ENCODE results near the gene SLC39A11. TPM values are rescaled to one million over a fixed set of nuclear protein-coding genes. Genes with fewer than 3 reads are reported as not detected.
"Not testable (repeated sequence)": the region's sequence is repeated elsewhere in the genome, so short reads cannot be mapped to it uniquely, and the experiment has no call there.

The SLC39A11 gene
- total RNA-seq, 1 donor from 2014 or later = 26.9 TPM

DNA sequence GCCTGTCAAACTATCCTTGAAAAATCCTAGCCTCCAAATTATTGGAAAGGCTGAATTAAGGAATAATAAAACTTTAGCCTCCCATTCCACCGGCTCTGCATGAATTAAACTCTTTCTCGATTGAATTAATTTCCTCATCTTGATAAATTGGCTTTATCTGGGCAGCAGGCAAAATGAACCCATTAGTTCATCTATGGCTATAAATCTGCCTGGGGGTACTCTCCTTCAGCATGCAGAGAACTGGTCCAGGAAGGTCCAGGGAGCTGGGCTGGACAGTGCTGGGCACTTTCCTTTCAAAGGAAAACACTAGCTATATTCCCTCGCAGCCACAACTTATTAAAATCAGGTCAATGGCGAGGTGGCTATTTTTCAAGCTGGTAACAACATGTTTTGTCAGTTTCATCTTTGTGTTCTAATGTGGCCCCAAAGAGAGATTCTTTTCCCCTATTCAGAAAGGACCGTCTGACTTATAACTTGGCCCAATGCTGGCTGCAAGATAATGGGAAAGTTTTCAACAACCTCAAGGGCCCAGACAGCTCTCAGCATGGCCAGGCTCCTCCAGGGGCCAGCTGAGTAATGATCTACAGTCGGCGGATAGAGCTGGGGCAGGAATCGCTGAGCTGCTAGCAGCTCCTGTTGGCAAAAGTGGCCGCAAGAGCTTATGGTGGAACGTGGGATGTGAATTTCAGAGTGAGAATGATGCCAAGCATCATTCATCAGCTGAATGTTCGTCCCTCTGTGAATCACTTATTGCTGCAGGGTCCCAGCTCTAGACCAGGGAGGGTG, 326.9 kb downstream of the SLC39A11 start:
- intact Hi-C loops (cut with micrococcal nuclease) = no loop called here

DNA sequence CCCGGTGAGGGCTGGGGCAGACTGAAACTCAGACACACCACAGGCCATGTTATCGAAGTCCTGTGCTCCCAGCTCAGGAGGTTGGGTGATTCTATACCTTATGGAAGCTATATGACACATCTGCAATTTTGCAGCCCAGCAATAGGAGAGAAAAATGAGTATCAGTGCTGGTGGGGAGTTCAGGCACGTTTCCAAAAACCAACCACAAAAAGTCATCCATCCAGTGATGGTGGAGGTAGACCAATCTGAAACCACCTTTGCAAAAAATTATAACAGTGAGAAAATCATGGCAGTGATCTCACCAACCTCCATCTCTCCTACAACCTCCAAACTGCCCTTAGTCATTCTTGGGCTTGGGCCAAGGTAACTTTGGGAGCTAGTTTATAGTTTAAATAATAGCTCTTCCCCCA, 327.9 kb downstream of the SLC39A11 start:
- intact Hi-C loops (cut with micrococcal nuclease) = no loop called here

DNA sequence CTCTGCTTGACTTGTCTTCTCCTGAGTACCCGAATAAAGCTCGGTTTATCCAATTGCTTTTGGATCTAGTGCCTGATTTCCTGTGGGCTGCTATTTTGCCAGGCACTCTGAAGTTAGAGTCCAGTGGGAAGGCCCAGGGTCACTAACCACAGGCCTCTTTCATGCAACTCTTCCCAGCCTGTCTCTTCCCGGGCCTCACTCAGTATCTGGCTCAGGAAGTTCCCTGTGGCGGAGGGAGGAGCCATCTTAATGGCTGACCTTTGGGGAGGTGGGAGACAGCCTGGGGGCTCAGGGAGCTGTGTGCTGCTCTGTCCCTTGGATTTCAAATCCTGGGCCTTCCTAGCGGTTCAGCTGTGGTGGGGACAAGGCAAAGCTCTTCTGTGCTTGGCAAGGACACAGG, 328.5 kb downstream of the SLC39A11 start:
- intact Hi-C loops (cut with micrococcal nuclease) = no loop called here

DNA sequence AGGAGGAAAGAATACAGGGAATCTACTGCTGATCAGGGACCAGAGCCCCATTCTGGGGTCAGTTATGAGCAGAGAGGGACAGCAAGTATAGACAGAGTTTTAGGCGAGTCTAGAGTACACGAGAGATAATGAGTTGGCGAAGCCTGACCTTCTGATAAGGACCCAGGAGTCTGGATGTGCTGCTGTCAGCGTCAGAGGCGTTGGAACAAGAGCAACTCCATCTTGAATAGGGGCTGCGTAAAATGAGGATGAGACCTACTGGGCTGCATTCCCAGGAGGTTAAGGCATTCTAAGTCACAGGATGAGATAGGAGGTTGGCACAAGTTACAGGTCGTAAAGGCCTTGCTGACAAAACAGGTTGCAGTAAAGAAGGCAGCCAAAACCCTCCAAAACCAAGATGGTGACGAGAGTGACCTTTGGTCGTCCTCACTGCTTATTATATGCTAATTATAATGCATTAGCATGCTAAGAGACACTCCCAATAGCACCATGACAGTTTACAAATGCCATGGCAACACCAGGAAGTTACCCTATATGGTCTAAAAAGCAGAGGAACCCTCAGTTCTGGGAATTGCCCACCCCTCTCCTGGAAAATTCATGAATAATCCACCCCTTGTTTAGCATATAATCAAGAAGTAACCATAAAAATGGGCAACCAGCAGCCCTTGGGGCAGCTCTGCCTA, 330.5 kb downstream of the SLC39A11 start:
- intact Hi-C loops (cut with micrococcal nuclease) = not testable (repeated sequence)

DNA sequence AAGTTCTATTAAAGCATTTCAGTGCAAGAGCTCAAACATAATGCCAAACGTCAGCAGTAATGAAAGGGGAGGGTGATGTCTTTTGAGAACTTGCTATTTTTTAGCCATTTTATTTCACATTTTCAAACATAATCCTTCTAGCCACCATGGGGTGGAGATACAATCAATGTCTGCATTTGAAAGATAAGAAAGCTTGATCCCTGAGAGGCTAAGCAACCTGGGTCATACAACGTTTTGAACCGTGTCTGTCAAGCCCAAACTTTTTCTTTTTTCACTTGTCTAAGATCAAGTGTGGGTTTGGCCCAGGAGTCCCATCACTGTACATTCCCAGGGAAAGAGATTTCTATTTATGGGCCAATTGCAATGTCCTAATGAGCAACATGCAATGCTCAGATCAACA, 331.1 kb downstream of the SLC39A11 start:
- intact Hi-C loops (cut with micrococcal nuclease) = no loop called here

DNA sequence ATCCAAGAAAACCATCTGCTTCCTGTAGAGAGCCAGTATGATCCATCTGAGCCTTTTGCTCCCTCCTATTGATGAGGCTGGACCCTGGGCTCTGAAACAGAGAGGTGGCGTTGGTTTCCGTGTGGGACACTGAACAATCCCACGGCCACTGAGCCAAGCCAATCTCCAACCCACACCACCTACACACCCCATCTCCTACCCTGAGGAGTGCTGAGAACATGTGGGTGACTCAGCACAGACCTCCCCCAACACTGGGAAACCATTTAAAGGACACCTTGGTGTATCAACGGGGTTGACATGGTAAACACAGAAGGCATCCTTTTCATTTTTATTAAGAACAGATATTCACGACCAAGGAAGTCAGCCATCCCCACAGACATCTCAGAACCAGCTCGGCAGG, 332.1 kb downstream of the SLC39A11 start:
- intact Hi-C loops (cut with micrococcal nuclease) = no loop called here

DNA sequence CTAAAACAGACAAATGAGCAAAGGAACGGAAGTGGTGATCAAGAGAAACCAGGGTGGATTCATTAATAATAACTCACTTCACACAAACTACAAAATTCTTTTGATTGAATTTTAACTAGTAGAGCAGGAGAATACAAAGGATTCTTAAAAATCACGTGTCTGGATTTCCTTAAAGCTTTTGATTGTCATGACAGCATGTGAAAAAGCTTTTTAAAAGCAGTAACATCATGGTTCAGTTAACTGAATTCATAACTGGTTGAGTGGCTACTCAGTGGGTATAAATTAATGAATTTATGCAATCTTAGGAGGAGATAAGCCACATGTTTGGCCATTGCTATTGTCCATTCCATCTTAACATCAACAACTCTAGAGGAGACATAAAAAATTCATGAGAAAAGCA, 333.2 kb downstream of the SLC39A11 start:
- intact Hi-C loops (cut with micrococcal nuclease) = no loop called here

DNA sequence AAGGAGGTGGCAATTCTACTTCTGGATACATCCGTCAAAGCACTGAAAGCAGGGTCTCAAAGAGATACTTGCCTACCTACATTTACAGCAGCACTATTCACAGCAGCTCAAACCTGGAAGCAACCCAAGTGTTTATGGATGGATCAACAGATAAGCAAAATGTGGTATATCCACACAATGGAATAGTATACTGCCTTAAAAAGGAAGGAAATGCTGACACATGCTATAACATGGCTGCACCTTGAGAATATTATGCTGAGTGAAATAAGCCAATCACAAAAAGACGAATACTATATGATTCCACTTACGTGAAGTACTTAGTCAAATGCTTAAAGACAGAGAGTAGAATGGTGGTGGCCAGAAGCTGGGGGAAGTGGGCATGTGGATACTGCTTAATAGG, 336.2 kb downstream of the SLC39A11 start:
- intact Hi-C loops (cut with micrococcal nuclease) = no loop called here

DNA sequence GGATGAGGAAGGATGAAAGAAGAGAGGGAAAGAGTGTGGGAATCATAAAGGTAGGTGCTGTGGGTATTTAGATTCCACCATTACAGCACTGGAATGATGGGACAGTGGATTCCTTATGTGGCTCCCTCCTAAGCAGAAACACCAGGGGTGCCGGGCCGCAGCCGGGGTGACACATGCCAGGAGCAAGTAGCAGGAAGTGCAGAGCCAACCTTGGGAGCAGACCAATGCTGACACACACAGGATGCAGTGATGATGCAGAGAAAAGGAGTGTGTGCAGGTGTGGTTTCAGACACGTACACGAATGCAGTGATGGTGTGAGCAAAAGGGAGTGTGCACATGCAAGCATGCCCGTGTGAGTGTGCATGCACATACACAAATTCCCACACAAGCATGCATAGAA, 338.0 kb downstream of the SLC39A11 start:
- intact Hi-C loops (cut with micrococcal nuclease) = no loop called here

DNA sequence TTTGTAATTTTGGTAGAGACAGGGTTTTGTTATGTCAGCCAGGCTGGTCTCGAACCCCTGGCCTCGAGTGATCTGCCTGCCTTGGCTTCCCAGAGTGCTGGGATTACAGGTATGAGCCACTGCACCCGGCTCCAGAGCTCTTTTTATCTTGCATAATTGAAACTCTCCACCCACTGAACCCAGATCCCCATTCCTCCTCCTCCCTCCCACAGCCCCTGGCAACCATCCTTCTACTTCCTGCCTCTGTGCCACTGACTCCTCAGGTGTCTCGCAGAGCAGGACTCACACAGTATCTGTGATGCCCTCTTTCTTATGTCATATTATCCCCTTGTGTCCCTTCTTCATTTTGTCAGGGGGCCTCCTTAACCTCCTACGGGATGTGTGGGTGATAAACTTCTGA, 340.7 kb downstream of the SLC39A11 start:
- intact Hi-C loops (cut with micrococcal nuclease) = no loop called here

DNA sequence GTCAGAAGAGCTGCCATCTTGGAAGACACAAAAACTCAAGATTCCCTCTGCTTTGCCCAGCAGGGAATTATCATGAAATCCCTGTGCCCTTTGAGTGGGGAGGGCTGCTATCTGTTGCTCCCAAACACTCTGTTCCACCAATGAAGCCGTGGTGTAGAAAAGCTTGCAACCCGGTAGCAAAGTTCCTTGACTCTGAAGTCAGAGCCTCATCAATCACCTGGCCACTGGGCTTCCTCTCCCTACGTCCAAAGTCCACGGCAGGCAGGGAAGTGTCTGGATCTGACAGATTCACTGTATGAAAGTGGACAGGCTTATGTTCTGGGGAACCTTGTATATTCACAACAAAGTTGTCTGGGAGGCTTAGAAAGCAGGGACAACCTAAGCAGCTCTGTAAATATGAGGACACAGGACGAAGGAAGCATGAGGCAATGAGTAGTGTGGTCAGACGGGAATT, 343.3 kb downstream of the SLC39A11 start:
- intact Hi-C loops (cut with micrococcal nuclease) = no loop called here

DNA sequence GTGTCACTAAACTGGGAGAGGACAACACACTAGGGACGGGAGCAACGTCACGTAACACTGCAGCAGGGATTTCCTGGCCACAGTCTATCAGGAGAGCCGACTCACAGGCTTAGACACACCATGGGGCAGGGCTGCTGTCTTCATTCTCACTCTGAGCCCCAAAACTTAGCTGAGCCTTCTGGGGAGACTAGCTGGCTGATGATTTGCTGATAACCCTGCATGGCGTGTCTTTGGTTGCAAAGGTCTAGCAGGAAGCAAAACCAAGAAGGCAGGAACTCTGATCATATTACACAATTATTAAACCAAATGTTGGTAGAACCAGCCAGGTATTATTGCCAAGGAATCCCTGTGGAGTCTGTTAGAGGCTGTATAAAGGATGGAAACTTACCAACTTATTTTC, 345.0 kb downstream of the SLC39A11 start:
- intact Hi-C loops (cut with micrococcal nuclease) = no loop called here

DNA sequence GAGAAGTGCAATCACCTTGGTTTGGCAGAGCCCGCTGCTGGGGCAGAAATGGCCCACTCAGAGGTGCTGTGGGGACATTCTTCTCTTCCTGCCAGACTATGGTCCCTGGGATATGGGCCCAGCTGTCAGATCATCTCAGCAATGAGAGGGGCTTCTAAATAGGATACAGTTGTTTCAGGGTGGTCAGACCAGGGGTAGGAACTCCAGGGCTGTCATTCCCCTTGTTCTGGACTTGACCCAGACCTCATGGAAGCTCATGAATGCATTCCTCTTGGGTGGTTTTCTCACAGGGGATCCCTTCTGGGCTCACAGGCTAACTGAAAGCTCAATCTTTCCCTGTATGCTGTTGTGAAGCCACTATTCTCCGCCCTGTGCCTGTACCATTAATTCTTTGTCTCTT, 347.2 kb downstream of the SLC39A11 start:
- intact Hi-C loops (cut with micrococcal nuclease) = no loop called here

DNA sequence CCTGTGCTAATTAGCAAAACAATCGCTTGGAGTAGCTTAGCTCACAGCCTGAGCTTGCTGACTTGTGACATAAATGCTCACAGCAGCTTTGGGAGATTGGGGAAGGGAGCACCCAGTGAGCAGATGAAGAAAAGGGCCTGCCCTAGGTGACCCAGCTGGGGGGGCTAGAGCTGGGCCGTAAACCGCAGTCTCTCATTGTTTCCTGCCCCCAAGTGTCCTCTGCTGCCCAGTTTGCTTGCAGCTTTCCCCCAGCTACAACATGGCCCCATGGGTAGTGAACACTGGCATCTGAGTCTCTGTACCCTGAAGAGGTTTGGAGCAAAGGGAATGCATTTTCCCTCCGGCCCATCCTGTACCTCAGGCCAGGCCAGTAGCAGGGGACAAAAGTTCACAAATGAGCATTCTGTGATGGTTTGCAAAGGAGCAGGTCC, 349.4 kb downstream of the SLC39A11 start:
- intact Hi-C loops (cut with micrococcal nuclease) = no loop called here

DNA sequence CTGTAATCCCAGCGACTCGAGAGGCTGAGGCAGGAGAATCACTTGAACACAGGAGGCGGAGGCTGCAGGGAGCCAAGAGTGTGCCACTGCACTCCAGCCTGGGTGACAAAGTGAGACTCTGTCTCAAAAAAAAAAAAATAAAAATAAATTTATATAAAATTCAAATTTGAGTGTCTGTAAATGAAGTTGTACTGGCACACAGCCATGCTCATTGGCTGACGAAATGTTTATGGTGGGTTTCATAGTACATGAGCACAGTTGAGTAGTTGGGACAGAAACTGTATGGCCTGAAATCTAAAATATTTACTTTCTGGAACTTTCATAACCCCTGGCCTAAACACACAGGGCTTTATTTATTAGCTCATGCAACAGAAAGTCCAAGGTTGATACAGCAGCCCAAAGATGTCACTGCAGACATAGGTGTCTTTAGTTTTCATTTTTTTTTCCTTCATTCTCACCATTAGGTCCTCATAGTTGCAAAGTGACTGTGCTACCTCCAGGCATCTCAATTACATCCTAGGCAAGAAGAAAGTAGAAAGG, 355.3 kb downstream of the SLC39A11 start:
- intact Hi-C loops (cut with micrococcal nuclease) = no loop called here

DNA sequence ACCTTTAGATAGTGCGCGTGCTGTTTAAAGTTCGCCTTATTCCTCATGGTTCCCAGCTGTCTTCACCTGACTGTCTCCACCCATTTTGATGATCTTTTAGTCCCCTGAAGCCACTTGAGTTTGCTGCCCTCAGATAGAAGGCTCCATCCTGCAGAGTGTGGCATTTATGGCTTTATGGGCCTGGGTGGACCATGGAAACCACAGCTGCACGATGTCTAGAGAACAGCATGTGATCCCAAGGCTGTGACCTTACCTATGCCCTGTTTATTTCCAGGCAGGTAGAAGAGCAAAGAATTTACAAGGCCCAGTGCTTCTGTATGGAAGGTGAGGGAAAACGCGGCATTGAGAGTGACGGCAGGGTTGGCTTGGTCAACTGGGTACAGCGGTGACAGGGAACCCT, 356.9 kb downstream of the SLC39A11 start:
- intact Hi-C loops (cut with micrococcal nuclease) = no loop called here

DNA sequence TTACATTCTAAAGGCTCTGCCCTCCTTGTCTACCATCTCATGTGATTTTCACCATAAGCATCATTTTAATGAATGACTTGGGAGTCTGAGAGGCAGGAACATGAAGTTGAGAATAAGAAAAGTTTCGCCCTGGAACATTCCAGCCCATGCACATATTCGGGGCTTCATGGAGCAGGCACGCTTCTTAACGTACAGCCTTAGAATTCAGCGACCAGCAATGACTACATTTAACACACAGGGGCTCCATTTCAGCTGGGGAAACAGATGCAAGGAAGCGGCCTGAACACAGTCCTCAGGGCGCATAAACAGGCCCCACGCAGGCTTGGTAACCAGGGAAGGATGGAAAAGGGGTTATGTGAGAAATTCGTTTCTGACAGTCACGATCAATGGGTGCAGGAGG, 357.4 kb downstream of the SLC39A11 start:
- intact Hi-C loops (cut with micrococcal nuclease) = no loop called here

DNA sequence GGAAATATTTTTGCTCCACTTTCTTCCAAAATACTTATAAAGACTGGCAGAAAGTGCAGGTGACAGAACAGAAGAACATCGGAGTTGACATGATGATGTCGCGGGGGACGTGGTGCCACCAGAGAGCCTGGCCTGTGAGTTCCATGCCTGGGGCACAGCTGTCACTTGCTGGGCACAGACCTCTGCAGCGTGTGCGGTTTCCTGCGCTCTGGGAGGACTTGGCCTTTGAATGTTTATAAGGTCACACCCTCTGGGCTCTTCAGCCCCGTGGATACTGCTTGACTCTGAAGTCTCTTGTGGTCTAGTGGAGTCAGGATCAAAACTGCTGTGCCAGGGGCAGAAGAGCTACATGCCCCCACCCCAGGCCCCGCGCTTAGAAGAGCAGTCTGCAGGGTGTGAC, 357.9 kb downstream of the SLC39A11 start:
- intact Hi-C loops (cut with micrococcal nuclease) = no loop called here

DNA sequence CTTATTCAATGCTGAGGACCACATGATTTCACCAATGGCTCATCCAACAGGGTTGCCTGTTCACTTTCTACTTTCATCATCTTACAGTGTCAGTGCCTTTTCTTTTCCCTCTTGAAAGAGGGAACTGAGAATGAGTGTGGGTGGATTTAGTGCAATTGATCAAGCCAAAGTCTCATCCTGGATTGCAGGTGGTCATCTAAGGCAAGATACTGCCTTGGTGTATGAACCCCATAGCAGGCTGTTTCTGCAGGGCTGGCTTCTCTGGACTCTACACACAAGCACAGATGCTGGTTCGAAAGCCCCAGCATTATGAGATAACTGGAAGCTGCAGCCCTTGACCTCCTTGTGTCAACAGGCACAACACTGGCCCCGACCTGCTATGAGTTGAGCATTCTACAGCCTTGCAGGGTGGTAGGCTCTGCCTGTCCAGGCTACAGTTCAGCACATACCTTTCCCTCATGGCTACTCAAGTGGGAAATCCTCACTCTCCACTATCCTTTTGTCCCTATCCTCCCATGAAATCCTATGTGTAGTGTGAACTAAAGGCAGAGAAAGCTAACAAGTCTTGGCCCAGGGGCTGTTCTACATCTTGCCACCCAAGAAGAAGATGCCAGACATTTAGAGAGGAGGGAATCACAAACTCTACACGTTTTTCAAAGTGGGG, 358.7 kb downstream of the SLC39A11 start:
- intact Hi-C loops (cut with micrococcal nuclease) = no loop called here

DNA sequence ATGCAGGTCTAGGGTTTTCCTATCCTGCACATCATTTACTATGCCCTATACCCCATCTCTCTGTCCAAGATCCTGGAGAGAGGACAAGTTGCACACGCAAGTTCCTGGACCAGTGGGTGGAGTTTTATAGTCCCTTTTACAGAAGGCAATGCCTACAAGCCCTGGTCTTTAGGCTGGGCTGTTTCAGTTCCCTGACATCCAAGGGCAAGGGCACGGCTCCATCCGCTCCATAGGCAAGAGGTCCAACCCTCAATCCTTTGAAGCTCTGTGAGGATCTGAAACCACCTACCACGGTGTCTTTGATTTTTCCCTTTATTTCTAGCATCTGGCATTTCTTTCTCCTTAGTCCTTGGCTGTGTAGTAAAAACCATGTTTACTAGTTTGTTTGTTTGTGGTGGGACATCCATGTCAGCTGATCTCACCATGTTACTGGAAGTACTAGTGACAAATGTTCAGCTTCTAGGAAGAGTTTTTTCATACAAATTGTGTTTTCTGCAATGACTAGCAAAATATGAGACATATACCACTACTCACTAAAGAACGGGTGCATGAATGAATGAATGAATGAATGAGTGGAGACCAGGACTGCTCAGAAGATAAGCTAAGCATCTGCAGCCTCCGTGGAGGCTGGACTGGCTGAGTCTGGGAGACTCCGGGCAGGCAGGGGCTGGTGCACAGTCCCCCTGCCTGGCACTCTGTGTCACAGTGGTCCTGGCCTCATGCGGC, 359.4 kb downstream of the SLC39A11 start:
- intact Hi-C loops (cut with micrococcal nuclease) = no loop called here

DNA sequence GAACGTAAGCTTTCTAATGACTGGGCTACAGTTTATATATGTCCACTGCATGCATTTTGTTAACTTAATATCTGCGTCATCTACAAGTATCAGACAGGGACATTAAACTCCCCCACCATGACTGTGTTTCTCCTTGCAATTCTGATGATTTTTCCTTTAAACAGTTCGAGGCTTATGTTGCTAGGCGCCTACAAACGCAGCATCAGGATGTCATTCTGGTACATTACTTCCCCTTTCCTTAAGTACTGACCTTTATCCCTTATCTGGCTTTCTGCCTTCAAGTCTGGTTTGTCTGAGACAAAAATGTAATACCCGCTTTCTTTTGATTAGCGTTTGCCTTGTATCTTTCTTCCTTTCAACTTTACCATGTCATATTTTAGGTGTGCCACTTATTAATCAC, 362.4 kb downstream of the SLC39A11 start:
- intact Hi-C loops (cut with micrococcal nuclease) = no loop called here
